Measurements from ENCODE around the gene SGO2.

Gene SGO2

DNA sequence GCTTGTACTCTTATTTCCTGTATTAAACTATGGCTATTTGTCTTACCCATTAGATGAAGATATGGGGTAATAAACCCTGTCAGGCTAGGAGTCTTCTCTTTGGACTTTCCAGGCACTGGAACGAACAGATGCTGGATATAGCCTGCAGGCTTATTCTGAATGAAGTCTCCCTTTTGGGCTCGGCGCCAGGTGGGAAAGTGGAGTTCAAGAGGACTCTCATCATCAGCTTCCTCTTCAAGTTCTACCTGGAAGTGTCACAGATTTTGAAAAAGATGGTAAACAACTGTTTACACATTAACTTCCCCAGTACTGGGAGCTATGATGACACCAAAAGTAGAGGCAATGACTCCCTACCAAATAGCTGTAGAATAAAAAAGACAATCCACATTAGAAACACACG, 87.7 kb downstream of the SGO2 start:
- DNase-seq = no peak
- TF ChIP-seq POLR2A (IDR thresholded peaks at IDR 0.05; ENCODE audit: low read length) (no peak), GATA1 (IDR thresholded peaks at IDR 0.05; ENCODE audit: low read depth, low read length) (no peak)

DNA sequence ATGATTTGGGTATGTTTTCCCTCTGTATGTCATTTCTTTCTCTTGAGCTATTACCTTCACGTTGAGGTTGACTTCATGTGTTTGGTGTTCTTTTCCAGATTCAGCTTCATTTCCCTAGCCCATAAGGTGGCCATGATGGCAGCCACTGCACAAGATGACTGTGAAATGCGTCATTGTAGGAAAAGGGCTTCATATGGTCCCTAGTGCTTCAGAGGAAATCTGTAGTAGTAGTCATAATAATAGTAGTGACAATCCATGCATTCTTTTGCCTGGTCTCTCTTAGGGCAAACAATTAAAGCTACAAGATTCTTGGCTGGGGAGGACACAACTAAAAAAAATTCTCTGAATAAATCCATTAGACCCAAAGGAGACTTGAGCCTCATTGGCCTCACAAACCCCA, 88.2 kb downstream of the SGO2 start:
- no peak for DNase-seq
- no peak for TF ChIP-seq POLR2A (IDR thresholded peaks at IDR 0.05; ENCODE audit: low read length)
- no peak for TF ChIP-seq GATA1 (IDR thresholded peaks at IDR 0.05; ENCODE audit: low read depth, low read length)

DNA sequence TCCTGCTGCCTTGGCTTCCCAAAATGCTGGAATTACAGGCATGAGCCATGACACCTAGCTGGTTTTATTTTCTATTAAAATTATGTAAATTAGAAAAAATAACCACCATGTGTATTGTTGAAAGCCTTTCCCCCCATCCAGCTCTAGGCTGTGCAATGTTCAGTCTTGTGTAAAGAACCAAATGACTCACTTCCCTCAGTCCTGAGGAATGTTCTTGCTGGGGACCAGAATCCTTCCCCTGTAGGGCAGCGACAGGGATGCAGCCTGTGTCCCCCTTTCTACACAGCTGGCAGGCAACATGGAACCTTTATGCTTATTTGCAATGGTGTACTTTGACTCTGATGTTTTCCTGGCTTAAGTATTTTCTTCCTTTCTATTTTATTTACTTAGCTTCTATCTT, 89.2 kb downstream of the SGO2 start:
- TF ChIP-seq GATA1 (IDR thresholded peaks at IDR 0.05; ENCODE audit: low read depth, low read length) (no peak), POLR2A (IDR thresholded peaks at IDR 0.05; ENCODE audit: low read length) (no peak)
- no peak for DNase-seq

DNA sequence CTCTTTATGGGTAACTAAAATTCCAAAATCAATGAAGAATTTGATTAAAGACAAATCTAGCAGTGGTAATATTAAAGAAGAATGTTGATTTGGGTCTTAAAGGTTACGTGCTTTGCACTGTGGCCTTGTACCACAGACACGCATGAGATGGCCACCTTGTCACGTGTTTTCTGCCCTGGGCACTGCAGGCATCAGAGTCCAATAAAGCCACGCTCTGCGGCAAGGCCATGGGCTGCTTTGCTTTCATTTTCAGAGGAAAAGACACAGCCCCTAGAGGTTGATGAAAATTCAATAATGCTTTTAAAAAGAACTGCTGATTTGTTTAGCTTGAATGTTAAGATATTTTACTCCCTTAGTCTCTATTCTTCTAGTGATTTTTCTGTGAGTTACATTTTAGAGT, 90.2 kb downstream of the SGO2 start:
- TF ChIP-seq POLR2A (IDR thresholded peaks at IDR 0.05; ENCODE audit: low read length) (no peak), GATA1 (IDR thresholded peaks at IDR 0.05; ENCODE audit: low read depth, low read length) (no peak)
- no peak for DNase-seq

DNA sequence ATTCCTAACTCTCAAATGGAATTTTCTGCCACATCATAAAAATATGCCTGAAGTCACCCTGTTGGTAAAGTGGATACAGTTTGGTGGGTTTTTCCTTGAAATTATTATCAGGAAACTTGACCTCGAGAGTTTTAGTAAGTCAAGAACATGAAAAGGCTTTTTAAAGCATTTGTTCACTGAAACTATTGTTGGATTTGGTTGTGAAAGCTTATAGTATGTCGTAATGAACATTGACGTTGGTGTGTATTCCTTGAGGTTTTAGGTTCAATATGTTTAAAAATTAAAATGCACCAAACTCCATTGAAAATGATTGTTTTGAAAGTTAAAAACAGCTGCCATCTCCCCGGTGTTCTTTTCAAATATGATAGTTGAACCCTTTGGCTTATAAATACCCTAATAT, 90.6 kb downstream of the SGO2 start:
- TF ChIP-seq POLR2A (IDR thresholded peaks at IDR 0.05; ENCODE audit: low read length) (no peak), GATA1 (IDR thresholded peaks at IDR 0.05; ENCODE audit: low read depth, low read length) (no peak)
- no peak for DNase-seq

DNA sequence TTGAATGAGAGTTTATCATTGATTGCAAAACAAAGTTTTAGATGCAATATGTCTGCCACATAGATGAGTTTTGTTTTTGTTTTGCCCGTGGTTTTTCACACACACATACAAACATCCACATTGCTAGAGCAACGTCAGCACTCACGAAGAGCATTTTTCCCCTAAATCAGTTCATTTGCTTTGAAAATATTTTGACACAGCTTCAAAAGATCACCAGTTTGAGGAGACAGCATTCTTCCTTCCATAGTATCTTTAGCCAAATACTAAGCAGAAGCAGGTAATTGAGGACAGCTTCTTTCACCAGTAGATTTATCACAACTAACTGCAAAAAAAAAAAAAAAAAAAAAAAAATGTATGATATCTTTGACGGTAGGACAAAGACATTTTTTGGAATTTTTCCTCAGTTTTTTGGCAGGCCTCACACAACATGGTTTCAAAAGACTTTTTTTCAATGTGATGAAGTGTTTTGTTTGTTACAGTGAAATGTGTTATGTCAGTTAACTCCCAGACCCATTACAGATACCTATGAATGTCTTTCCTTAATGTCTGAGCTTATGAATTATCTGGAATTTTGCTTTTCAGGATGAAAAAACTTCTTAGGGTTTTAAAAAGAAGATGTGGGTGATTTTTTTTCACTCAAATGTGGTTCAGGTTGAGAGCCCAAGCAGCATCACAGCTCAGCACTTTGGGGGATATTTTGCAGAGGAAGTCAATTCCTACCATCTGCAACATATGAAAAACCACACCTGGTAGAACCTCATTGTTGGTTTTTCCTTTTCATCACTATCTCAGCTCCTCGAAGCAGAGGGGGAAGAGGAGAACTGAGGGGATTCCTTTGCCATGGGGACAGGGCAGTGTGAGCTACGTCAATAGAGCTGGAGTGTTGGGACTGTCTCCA, 91.4 kb downstream of the SGO2 start:
- no peak for TF ChIP-seq GATA1 (IDR thresholded peaks at IDR 0.05; ENCODE audit: low read depth, low read length)
- TF ChIP-seq POLR2A (IDR thresholded peaks at IDR 0.05; ENCODE audit: low read length) = no peak
- no peak for DNase-seq

DNA sequence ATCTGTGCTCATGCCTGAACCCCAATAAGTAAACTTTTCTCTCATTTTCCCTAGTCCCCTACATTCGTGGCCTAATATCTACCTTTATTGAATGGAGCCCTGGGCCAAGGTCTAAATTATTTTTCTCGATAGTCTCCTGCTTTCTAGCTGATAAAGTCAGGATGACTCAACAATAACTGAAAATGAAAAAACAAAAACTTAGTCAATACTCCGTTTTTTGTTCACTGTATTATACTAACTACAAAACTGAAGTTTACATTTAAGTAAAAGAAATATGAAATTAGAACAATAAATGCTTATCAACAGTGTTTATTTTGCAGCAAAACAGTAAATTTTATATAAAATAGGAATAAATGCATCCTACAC, 92.0 kb downstream of the SGO2 start:
- TF ChIP-seq POLR2A (IDR thresholded peaks at IDR 0.05; ENCODE audit: low read length) = no peak
- TF ChIP-seq GATA1 (IDR thresholded peaks at IDR 0.05; ENCODE audit: low read depth, low read length) = no peak
- DNase-seq = peak in 1 of 2 experiments; percentile 7

DNA sequence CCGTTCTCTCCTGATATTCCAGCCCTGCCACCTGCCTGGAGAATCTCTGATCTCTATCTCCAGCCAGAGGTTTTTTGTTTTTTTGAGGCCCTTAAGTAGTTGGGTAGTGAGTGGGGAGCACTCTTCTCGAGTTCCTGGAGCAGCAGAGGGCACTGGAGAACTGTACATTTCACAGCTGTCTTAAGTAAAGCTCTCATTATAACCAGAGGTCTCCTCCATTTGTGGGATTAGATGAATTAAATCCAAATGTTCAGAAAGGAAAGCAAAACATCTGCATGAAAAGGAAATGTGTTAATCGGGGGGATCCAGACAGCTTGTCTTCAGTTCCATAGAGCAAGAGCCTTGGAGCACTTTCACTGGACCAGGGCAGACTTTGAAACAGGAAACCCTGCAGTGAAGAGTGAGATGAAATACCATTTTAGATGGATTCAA, 92.6 kb downstream of the SGO2 start:
- peak; percentile 10 to 13 for DNase-seq

DNA sequence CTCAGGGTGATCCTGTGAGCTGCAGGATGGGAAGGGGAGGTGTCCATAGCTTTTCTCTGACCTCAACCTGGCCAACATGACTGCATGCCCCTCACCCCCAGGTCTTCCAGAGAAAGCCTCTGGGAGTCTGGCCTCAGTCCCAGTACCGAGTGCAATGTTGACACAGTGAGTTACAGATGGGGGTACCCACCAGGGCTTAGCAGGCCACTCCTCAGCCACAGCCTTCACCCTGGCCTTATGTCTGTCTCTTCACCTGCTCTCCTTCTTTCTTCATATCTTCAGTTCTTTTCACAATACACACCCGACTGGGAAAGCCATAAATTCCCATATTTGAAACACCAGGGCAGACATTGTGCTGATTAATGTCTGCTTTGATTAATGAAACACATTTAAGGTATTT, 93.3 kb downstream of the SGO2 start:
- TF ChIP-seq POLR2A (IDR thresholded peaks at IDR 0.05; ENCODE audit: low read length) = no peak
- DNase-seq = no peak

More for the DNA sequence above, 92.6 kb downstream of the SGO2 start:
- no peak for TF ChIP-seq POLR2A (IDR thresholded peaks at IDR 0.05; ENCODE audit: low read length)
- TF ChIP-seq GATA1 (IDR thresholded peaks at IDR 0.05; ENCODE audit: low read depth, low read length) = no peak

DNA sequence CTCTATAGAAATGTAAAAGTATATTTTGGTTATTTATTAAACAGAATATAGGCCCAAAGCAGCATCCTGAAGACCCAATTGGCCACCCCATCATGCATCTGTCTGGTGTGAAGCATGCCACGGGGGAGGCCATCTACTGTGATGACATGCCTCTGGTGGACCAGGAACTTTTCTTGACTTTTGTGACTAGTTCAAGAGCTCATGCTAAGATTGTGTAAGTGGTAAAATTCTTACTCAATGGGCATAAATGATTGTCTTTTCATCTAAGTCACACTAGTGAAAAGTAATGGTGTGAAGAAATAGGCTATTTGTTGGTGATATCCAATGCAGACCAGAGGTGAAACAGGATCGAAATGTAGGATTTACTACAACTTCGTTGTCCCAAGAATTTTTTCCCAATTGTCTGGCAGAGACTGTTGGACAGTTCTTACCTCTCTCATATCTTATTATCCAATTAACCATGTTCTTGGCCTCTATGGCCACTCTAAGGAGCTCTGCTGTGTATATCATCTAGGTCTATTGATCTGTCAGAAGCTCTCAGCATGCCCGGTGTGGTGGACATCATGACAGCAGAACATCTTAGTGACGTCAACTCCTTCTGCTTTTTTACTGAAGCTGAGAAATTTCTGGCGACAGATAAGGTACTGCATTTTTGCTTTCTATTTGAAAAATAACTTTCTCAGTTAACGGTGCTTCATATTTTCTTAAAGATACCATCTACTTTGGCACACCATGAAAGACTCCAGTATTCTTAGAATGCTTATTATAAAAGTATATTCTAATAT, 94.8 kb downstream of the SGO2 start:
- no peak for TF ChIP-seq POLR2A (IDR thresholded peaks at IDR 0.05; ENCODE audit: low read length)
- TF ChIP-seq GATA1 (IDR thresholded peaks at IDR 0.05; ENCODE audit: low read depth, low read length) = no peak
- no peak for DNase-seq

DNA sequence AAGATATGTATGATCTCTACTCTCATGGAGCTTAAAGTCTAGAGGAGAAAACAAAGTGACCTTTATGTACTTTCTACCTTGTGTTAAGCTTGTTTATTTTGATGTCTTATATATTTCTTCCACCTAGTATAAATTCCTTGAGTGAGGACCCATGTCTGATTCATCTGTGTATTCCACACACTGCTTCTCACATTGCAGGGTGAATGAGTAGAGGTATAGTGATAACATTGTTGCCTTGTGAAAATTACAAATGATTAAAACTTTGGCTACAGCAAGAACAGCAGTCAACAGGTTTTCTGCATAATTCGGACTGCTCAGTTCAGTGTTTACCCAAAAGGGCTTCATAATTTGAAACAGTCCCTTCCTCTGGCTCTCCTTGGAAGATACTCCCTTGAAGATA, 96.1 kb downstream of the SGO2 start:
- DNase-seq = no peak
- TF ChIP-seq POLR2A (IDR thresholded peaks at IDR 0.05; ENCODE audit: low read length) (no peak), GATA1 (IDR thresholded peaks at IDR 0.05; ENCODE audit: low read depth, low read length) (no peak)

DNA sequence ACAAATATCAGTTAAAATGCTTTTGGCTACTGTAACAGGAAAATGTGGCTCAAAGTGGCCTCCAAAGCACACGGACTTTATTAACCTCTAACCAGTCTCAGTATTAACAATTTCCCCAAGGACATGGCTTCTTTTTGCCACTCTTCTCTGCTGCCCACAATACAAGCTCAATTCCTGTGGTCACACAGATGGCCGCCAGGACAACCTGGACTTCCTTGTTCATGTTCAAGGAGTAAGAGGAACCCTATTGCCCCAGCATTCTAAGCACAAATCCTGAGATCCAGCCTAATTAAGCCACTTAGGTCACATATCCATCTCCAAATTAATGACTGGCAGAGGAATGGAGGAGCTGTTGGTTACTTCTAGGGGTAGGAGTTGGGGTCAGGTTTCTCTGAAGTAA, 98.0 kb downstream of the SGO2 start:
- no peak for DNase-seq
- TF ChIP-seq POLR2A (IDR thresholded peaks at IDR 0.05; ENCODE audit: low read length) (no peak), GATA1 (IDR thresholded peaks at IDR 0.05; ENCODE audit: low read depth, low read length) (no peak)

DNA sequence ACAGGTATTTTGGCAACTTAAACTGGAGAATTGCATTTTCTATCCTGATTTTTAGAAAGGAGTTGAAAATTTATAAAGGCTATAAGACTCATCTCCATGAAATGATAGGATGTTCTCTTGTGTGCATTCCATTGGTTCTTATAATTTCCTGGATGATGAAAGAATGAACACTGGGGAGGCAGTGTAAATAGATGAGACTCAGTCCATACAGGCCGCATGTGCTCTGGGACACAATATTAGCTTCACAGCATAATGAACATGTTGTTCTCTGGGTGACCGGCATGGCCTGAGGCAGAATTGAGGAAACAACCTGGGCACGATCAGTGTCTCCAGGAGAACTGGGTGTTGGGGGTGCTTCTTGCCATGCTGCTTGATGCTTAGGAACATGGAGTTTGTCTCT, 98.7 kb downstream of the SGO2 start:
- DNase-seq = no peak
- TF ChIP-seq GATA1 (IDR thresholded peaks at IDR 0.05; ENCODE audit: low read depth, low read length) = no peak
- TF ChIP-seq POLR2A (IDR thresholded peaks at IDR 0.05; ENCODE audit: low read length) = no peak

DNA sequence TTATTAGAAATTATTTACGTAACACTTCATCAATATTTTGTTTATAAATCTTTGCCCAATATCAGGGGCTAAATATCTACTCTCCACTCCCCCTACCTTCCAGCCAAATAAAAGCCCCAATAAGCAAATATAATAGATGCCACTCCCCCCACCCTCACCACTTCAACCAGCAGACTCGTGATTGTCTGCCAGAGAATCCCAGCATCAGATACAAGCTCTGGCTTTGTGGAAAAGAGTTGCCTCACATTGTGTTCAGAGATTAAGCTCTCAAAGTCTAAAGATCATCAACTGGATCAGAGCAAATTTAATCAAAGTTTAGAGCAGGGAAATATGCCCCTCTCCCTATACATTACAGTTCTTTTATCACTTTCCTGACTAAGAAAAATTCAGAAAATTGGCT, 99.3 kb downstream of the SGO2 start:
- no peak for DNase-seq
- no peak for TF ChIP-seq POLR2A (IDR thresholded peaks at IDR 0.05; ENCODE audit: low read length)
- TF ChIP-seq GATA1 (IDR thresholded peaks at IDR 0.05; ENCODE audit: low read depth, low read length) = no peak

DNA sequence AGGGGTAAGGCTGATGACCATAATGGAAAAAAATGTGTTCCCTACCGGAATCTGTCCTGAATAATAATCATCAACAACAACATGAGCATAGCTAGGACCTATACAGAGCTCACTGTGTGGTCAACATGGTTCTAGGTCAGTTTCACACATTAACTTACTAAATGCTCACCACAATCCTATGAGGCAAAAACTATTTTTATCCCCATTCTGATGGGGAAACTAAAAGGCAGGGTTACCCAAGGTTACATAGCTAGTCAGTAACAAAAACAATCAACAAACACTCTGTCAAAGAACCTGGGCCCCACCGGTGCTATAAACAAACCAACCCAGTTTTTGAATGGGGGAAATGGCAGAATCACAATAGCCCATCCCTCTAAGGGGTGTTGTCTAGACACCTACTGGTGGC, 100.0 kb downstream of the SGO2 start:
- TF ChIP-seq POLR2A (IDR thresholded peaks at IDR 0.05; ENCODE audit: low read length) (no peak), GATA1 (IDR thresholded peaks at IDR 0.05; ENCODE audit: low read depth, low read length) (no peak)
- DNase-seq = peak in 1 of 2 experiments; percentile 7

Measured in erythroblast (primary cell).